ENCODE results near the gene SARNP. TPM values are rescaled to one million over a fixed set of nuclear protein-coding genes. Genes with fewer than 3 reads are reported as not detected.

The SARNP gene
- total RNA-seq, 1 donor = 94.6 TPM

DNA sequence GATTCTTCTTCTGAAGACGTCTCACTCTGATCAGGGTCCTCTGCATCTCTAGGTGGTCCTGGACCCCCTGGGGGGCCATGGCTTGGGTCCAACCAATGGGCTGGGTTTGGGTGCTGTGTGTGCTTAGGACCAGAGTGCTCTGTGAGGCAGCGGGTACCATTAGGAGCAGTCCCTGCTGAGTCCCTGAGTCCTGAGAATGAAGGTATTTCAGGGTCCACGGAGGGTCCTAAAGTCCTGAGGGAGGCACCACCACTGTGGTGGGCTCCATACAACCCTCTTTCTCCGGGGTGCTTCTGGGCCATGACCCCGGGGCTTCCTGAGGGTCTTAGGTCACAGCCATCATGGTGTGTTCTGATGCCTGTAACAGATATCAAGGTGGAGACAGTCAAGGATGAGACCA, 10.8 kb upstream of the SARNP start:
- H3K4me3 ChIP-seq (ENCODE audit: low read depth, low read length) = peak overlapping the region; percentile 94
- TF ChIP-seq, protein P1, sequence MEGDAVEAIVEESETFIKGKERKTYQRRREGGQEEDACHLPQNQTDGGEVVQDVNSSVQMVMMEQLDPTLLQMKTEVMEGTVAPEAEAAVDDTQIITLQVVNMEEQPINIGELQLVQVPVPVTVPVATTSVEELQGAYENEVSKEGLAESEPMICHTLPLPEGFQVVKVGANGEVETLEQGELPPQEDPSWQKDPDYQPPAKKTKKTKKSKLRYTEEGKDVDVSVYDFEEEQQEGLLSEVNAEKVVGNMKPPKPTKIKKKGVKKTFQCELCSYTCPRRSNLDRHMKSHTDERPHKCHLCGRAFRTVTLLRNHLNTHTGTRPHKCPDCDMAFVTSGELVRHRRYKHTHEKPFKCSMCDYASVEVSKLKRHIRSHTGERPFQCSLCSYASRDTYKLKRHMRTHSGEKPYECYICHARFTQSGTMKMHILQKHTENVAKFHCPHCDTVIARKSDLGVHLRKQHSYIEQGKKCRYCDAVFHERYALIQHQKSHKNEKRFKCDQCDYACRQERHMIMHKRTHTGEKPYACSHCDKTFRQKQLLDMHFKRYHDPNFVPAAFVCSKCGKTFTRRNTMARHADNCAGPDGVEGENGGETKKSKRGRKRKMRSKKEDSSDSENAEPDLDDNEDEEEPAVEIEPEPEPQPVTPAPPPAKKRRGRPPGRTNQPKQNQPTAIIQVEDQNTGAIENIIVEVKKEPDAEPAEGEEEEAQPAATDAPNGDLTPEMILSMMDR (IDR thresholded peaks at IDR 0.05; ENCODE audit: insufficient read depth, low read depth, low read length) = no peak
- DNase-seq (ENCODE audit: low read depth) = no peak

DNA sequence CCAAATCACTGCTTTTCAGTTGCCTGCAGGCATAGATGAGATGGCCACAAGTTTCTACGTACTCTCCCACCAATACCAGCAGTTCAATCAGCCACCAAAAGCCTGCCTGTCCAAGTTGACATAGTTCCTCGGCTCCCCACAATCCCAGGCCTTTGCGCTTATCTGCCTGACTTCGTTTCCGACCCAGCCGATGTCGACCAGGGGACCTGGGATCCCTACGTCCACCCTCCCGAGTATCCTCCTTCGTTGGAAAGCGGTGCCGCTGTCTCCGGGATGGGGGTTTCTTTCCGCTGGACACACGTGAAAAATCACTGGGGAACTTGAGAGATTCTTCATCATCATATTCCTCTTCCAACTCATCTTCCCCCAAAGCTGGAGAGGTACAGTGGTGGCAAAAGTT, 10.3 kb upstream of the SARNP start:
- TF ChIP-seq, protein P1 (IDR thresholded peaks at IDR 0.05; ENCODE audit: insufficient read depth, low read depth, low read length) = no peak
- DNase-seq (ENCODE audit: low read depth) = no peak
- H3K4me3 ChIP-seq (ENCODE audit: low read depth, low read length) = peak overlapping the region; percentile 40

DNA sequence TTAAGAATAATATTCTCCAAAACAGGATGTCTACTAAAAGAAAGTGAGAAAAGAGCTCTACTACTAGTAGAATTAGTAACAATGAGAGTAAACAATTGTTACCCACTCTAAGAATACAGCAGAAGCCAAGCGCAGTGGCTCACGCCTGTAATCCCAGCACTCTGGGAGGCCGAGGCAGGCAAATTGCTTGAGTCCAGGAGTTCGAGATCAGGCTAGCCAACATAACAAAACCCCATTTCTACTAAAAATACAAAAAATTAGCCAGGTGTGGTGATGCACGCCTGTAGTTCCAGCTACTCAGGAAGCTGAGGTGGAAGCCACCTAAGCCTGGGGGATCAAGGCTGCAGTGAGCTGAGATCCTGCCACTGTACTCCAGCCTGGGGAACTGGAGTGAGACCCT, 7.2 kb upstream of the SARNP start:
- no peak overlapping the region for H3K4me3 ChIP-seq (ENCODE audit: low read depth, low read length)
- TF ChIP-seq, protein P1 (IDR thresholded peaks at IDR 0.05; ENCODE audit: insufficient read depth, low read depth, low read length) = no peak
- no peak for DNase-seq (ENCODE audit: low read depth)

DNA sequence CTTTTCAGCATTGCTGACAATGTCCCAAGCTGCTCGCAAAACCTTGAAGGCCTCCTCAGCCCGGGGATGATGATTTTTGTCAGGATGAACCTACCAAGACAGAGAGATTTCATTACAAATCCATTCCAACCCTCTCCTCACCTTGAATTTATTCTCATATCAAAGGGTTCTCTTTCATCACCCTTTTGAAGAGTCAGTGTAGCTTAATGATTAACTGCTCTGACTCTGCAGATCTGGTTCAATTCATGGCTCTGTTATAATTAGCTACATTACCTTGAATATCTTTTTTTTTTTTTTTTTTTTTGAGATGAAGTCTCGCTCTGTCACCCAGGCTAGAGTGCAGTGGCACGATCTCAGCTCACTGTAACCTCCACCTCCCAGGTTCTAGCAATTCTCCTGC, 5.9 kb upstream of the SARNP start:
- H3K4me3 ChIP-seq (ENCODE audit: low read depth, low read length) = no peak overlapping the region
- no peak for DNase-seq (ENCODE audit: low read depth)
- TF ChIP-seq, protein P1 (IDR thresholded peaks at IDR 0.05; ENCODE audit: insufficient read depth, low read depth, low read length) = no peak

DNA sequence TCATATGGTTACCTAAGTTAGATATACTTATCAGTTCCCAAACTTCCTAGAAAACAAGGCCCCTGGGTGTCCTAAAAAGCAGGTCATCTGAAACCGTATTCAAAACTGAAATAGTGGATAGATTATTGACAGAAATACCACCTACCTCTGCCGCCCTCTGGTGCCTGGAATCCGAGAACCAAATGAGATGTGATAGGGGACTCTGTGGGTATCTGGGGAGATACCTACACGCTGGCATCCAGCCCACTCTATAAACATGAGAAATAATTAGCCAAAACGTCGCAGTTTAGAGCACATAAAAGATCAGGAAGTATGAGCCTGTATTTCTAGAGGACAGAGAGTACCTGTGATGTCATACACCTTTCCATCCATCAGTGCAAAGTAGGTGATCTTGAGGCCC, 4.7 kb upstream of the SARNP start:
- H3K4me3 ChIP-seq (ENCODE audit: low read depth, low read length) = no peak overlapping the region
- no peak for DNase-seq (ENCODE audit: low read depth)
- TF ChIP-seq, protein P1 (IDR thresholded peaks at IDR 0.05; ENCODE audit: insufficient read depth, low read depth, low read length) = peak; percentile 36

DNA sequence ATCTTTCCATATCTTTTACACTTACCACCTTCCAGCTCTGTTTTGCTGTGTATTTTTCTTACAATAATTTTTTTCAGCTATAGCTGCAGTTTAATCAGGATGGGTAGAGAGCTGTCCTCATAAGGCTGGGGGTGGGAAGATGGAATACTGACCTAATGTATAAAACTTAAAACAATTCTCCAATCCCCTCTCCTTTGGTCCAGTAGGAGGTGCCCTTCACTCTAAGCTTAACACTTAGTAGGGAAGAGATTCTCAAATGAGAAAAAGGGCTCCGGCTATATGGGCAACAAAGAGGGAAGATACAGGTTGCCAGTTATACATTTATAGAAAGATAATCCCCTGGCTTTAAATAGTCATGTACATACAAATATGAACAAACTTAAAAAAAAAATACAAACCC, 3.2 kb upstream of the SARNP start:
- DNase-seq (ENCODE audit: low read depth) = peak; percentile 24
- TF ChIP-seq, protein P1 (IDR thresholded peaks at IDR 0.05; ENCODE audit: insufficient read depth, low read depth, low read length) = peak; percentile 45

DNA sequence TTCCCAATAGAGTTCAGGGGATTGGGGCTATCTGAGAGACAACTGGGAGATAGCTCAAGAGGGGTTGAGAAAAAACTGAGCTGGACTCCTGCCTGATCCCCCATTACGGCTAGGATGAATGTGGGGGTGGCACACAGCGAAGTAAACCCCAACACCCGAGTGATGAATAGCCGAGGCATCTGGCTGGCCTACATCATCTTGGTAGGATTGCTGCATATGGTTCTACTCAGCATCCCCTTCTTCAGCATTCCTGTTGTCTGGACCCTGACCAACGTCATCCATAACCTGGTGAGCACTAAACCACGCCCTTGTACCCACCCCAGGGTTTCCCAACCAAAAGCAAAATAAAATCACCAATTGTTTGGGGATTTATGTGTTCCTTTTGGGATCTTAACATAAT, 1.4 kb upstream of the SARNP start:
- peak overlapping the region; percentile 75 for H3K4me3 ChIP-seq (ENCODE audit: low read depth, low read length)
- no peak for DNase-seq (ENCODE audit: low read depth)
- TF ChIP-seq, protein P1 (IDR thresholded peaks at IDR 0.05; ENCODE audit: insufficient read depth, low read depth, low read length) = no peak

More for the DNA sequence above, 3.2 kb upstream of the SARNP start:
- H3K4me3 ChIP-seq (ENCODE audit: low read depth, low read length) = no peak overlapping the region
